Activated CD4-positive, alpha-beta T cell treated with anti-CD3 and anti-CD28 coated beads, Interleukin-2, amount 50 U/mL, for 4 hours (primary cell): ENCODE results near the gene PLAC1.

Source experiments
- DNase-seq, 2 experiments: peaks; one replicate each; pipeline ENCODE4 v3.0.0-alpha.2; 2020

The PLAC1 gene

GRCh38 chrX:134533952-134534351 lies 124.3 kb downstream of the PLAC1 start:
- DNase-seq, result no peak

- no peak for DNase-seq
These were observed 124.9 kb downstream of the PLAC1 start for GRCh38 chrX:134533352-134533751.

GRCh38 chrX:134530845-134531244 lies 127.4 kb downstream of the PLAC1 start:
- no peak for DNase-seq

GRCh38 chrX:134529481-134529880 lies 128.8 kb downstream of the PLAC1 start:
- DNase-seq, result no peak

- DNase-seq, result no peak
These were observed 129.3 kb downstream of the PLAC1 start for GRCh38 chrX:134528960-134529359.

- DNase-seq, result no peak
These were observed 131.9 kb downstream of the PLAC1 start for GRCh38 chrX:134526399-134526798.

GRCh38 chrX:134525086-134525792 lies 133.0 kb downstream of the PLAC1 start:
- no peak for DNase-seq

GRCh38 chrX:134524181-134524580 lies 134.1 kb downstream of the PLAC1 start:
- no peak for DNase-seq

- no peak for DNase-seq
These were observed 137.3 kb downstream of the PLAC1 start for GRCh38 chrX:134520860-134521390.
